Activated T-helper 1 cell treated with anti-CD3 and anti-CD28 coated beads, Interleukin-12 subunit alpha, Interleukin-12 subunit beta, Interleukin-2, Interleukin-4 antibody, amounts not matched to agents 30 ng/mL and 10 ng/mL and 1 ng/mL, durations not matched to agents 14 hours and 24 hours and 36 hours (primary cell): ENCODE results near the gene GOLGA8O. TPM values are rescaled to one million over a fixed set of nuclear protein-coding genes. Genes with fewer than 3 reads are reported as not detected.
"Not testable (repeated sequence)": the region's sequence is repeated elsewhere in the genome, so short reads cannot be mapped to it uniquely, and the experiment has no call there.

Experiments
- DNase-seq: peaks from one replicate; pipeline ENCODE4 v3.0.0; 2021; ENCODE audit warnings: low spot score
- H3K27ac Mint-ChIP-seq: one replicate; pipeline ENCODE4 v1.8.0; 2021; ENCODE audit warnings: mild to moderate bottlenecking, mixed read lengths
- H3K27me3 Mint-ChIP-seq: one replicate; pipeline ENCODE4 v1.8.0; 2022; ENCODE audit warnings: mild to moderate bottlenecking, moderate library complexity, mixed read lengths; ENCODE audit not compliant: insufficient read depth
- H3K36me3 Mint-ChIP-seq: one replicate; pipeline ENCODE4 v1.8.0; 2021; ENCODE audit warnings: low read depth, mixed read lengths
- H3K4me1 Mint-ChIP-seq: one replicate; pipeline ENCODE4 v1.8.0; 2021; ENCODE audit warnings: low read depth, mixed read lengths
- H3K4me3 Mint-ChIP-seq: one replicate; pipeline ENCODE4 v1.8.0; 2021; ENCODE audit warnings: mild to moderate bottlenecking, moderate library complexity, mixed read lengths
- H3K9me3 Mint-ChIP-seq: one replicate; pipeline ENCODE4 v1.8.0; 2021; ENCODE audit warnings: mixed read lengths
- intact Hi-C: fragments of 100-400 bp; cut with micrococcal nuclease; formaldehyde crosslinking; loops from one replicate; pipeline ENCODE4 v1.15.1; 2024
- total RNA-seq: library from RNA; stranded (reverse); gene quantifications from 2 replicates; pipeline ENCODE4 v1.2.3, GENCODE V29; 2022

The GOLGA8O gene
- total RNA-seq = 2.9 and 3.3 TPM in 2 replicates

GRCh38 chr15:32455534-32455933 is at the start of gene GOLGA8O:
TSS of gene GOLGA8O (minus strand) at chr15:32455634. CDS start at chr15:32455536, 98 bp downstream.
- H3K4me3 Mint-ChIP-seq, H3K27ac Mint-ChIP-seq, intact Hi-C loops, H3K36me3 Mint-ChIP-seq, H3K4me1 Mint-ChIP-seq, H3K27me3 Mint-ChIP-seq, DNase-seq, H3K9me3 Mint-ChIP-seq: not testable (repeated sequence)

GRCh38 chr15:32504152-32504811 is 48.8 kb upstream of the GOLGA8O start:
- intact Hi-C loops, H3K4me3 Mint-ChIP-seq, H3K36me3 Mint-ChIP-seq, H3K9me3 Mint-ChIP-seq, H3K4me1 Mint-ChIP-seq, DNase-seq, H3K27ac Mint-ChIP-seq, H3K27me3 Mint-ChIP-seq: not testable (repeated sequence)

- intact Hi-C loops, H3K27ac Mint-ChIP-seq, H3K36me3 Mint-ChIP-seq, H3K4me1 Mint-ChIP-seq, H3K9me3 Mint-ChIP-seq, DNase-seq, H3K4me3 Mint-ChIP-seq, H3K27me3 Mint-ChIP-seq: not testable (repeated sequence)
These were observed 47.5 kb upstream of the GOLGA8O start for GRCh38 chr15:32502946-32503345.

GRCh38 chr15:32492768-32493167 is 37.3 kb upstream of the GOLGA8O start:
- H3K27ac Mint-ChIP-seq, H3K9me3 Mint-ChIP-seq, intact Hi-C loops, H3K4me1 Mint-ChIP-seq, H3K36me3 Mint-ChIP-seq, H3K27me3 Mint-ChIP-seq, H3K4me3 Mint-ChIP-seq, DNase-seq: not testable (repeated sequence)

- H3K36me3 Mint-ChIP-seq, intact Hi-C loops, H3K27me3 Mint-ChIP-seq, DNase-seq, H3K4me3 Mint-ChIP-seq, H3K4me1 Mint-ChIP-seq, H3K9me3 Mint-ChIP-seq, H3K27ac Mint-ChIP-seq: not testable (repeated sequence)
These were observed 31.0 kb upstream of the GOLGA8O start for GRCh38 chr15:32486474-32486873.

GRCh38 chr15:32483377-32483776 is 27.9 kb upstream of the GOLGA8O start:
- H3K4me3 Mint-ChIP-seq, DNase-seq, H3K4me1 Mint-ChIP-seq, intact Hi-C loops, H3K9me3 Mint-ChIP-seq, H3K36me3 Mint-ChIP-seq, H3K27ac Mint-ChIP-seq, H3K27me3 Mint-ChIP-seq: not testable (repeated sequence)

- H3K4me1 Mint-ChIP-seq, H3K4me3 Mint-ChIP-seq, H3K9me3 Mint-ChIP-seq, DNase-seq, H3K36me3 Mint-ChIP-seq, H3K27ac Mint-ChIP-seq, intact Hi-C loops, H3K27me3 Mint-ChIP-seq: not testable (repeated sequence)
These were observed 26.2 kb upstream of the GOLGA8O start for GRCh38 chr15:32481683-32482082.

GRCh38 chr15:32468076-32468475 is 12.6 kb upstream of the GOLGA8O start:
- H3K27me3 Mint-ChIP-seq, DNase-seq, H3K4me3 Mint-ChIP-seq, H3K9me3 Mint-ChIP-seq, intact Hi-C loops, H3K36me3 Mint-ChIP-seq, H3K27ac Mint-ChIP-seq, H3K4me1 Mint-ChIP-seq: not testable (repeated sequence)

- H3K4me3 Mint-ChIP-seq, intact Hi-C loops, DNase-seq, H3K27me3 Mint-ChIP-seq, H3K36me3 Mint-ChIP-seq, H3K4me1 Mint-ChIP-seq, H3K9me3 Mint-ChIP-seq, H3K27ac Mint-ChIP-seq: not testable (repeated sequence)
These were observed 14.9 kb downstream of the GOLGA8O start for GRCh38 chr15:32440445-32440977.

- intact Hi-C loops, DNase-seq, H3K27me3 Mint-ChIP-seq, H3K9me3 Mint-ChIP-seq, H3K4me3 Mint-ChIP-seq, H3K4me1 Mint-ChIP-seq, H3K27ac Mint-ChIP-seq, H3K36me3 Mint-ChIP-seq: not testable (repeated sequence)
These were observed 21.1 kb downstream of the GOLGA8O start for GRCh38 chr15:32434102-32434963.

- H3K27ac Mint-ChIP-seq, H3K4me1 Mint-ChIP-seq, H3K36me3 Mint-ChIP-seq, H3K27me3 Mint-ChIP-seq, intact Hi-C loops, H3K4me3 Mint-ChIP-seq, DNase-seq, H3K9me3 Mint-ChIP-seq: not testable (repeated sequence)
These were observed 27.8 kb downstream of the GOLGA8O start for GRCh38 chr15:32427635-32428034.

GRCh38 chr15:32426511-32426910 is 28.9 kb downstream of the GOLGA8O start:
- H3K4me1 Mint-ChIP-seq, H3K27me3 Mint-ChIP-seq, intact Hi-C loops: not testable (repeated sequence)

GRCh38 chr15:32407903-32408302 is 47.5 kb downstream of the GOLGA8O start:
- H3K9me3 Mint-ChIP-seq, DNase-seq, H3K27ac Mint-ChIP-seq, H3K4me3 Mint-ChIP-seq, H3K36me3 Mint-ChIP-seq, H3K27me3 Mint-ChIP-seq, H3K4me1 Mint-ChIP-seq, intact Hi-C loops: not testable (repeated sequence)

More at GRCh38 chr15:32426511-32426910, 28.9 kb downstream of the GOLGA8O start:
- H3K27ac Mint-ChIP-seq, H3K36me3 Mint-ChIP-seq, H3K9me3 Mint-ChIP-seq, H3K4me3 Mint-ChIP-seq, DNase-seq: not testable (repeated sequence)
